SK-N-MC (cell line): ENCODE data around the gene CEACAM8.
"Not testable (repeated sequence)": the region's sequence is repeated elsewhere in the genome, so short reads cannot be mapped to it uniquely, and the experiment has no call there.

Source experiments
- DNase-seq: peaks from one replicate; pipeline ENCODE4 v3.0.0-alpha.2; 2011; ENCODE audit warnings: low read depth, low spot score
- H3K27ac ChIP-seq: fragments of 200-600 bp; sonication (generic); 2 replicates; pipeline ENCODE4 v1.5.1; 2016; ENCODE audit warnings: mixed run types
- H3K36me3 ChIP-seq: fragments of 200-600 bp; sonication (generic); 2 replicates; pipeline ENCODE4 v1.6.1; 2017; ENCODE audit warnings: antibody characterized with exemption, low read length, mixed read lengths; ENCODE audit not compliant: insufficient read depth
- H3K4me3 ChIP-seq: fragments of 200-600 bp; sonication (generic); 2 replicates; pipeline ENCODE4 v1.5.1; 2016
- H3K9ac ChIP-seq: fragments of 200-600 bp; sonication (generic); 2 replicates; pipeline ENCODE4 v1.8.0; 2017; ENCODE audit warnings: mixed run types, mixed read lengths; ENCODE audit not compliant: insufficient read length
- H3K9me3 ChIP-seq: fragments of 200-600 bp; sonication (generic); 2 replicates; pipeline ENCODE4 v1.6.1; 2017; ENCODE audit warnings: low read depth, mild to moderate bottlenecking, antibody characterized with exemption, low read length, moderate library complexity, mixed read lengths
- EZH2 ChIP-seq: fragments of 200-600 bp; sonication (generic); IDR thresholded peaks from one replicate; pipeline ENCODE4 v1.6.1; 2017; ENCODE audit warnings: antibody characterized with exemption
- FOXP2 ChIP-seq: optimal IDR thresholded peaks from 2 replicates; pipeline ENCODE3; 2011; ENCODE audit warnings: mild to moderate bottlenecking, moderate library complexity; ENCODE audit not compliant: insufficient read depth; ENCODE audit errors: extremely low read length, control extremely low read depth
- POLR2AphosphoS5 ChIP-seq: IDR thresholded peaks from 2 replicates; pipeline ENCODE4 v1.6.1; 2012; ENCODE audit warnings: mild to moderate bottlenecking, low read depth, low read length, borderline replicate concordance

Gene CEACAM8

GRCh38 chr19:42594617-42595489, at the start of gene CEACAM8:
Gene CEACAM8, minus strand, starts transcription at chr19:42594924. Its CDS starts 96 bp downstream, at chr19:42594828.
- TF ChIP-seq FOXP2 (no peak), POLR2AphosphoS5 (no peak)
- Histone ChIP-seq H3K27ac (no peak within 1 kb of the TSS), H3K4me3 (no peak within 1 kb of the TSS), H3K36me3 (no peaks in the 10 kb centered on the region), H3K9ac (no peak within 1 kb of the TSS), H3K9me3 (no peaks in the 10 kb centered on the region)
- no peak for DNase-seq

GRCh38 chr19:42639324-42640092, 44.8 kb upstream of the CEACAM8 start:
- H3K27ac ChIP-seq, H3K9me3 ChIP-seq, H3K4me3 ChIP-seq, H3K9ac ChIP-seq, DNase-seq, H3K36me3 ChIP-seq: not testable (repeated sequence)

- no peak for TF ChIP-seq FOXP2
- TF ChIP-seq EZH2 = no peak
- TF ChIP-seq POLR2AphosphoS5 = no peak
- H3K4me3 ChIP-seq = no peak overlapping the region
- no peak for DNase-seq
- no peaks in the 10 kb centered on the region for H3K36me3 ChIP-seq
- no peaks in the 10 kb centered on the region for H3K9me3 ChIP-seq
- H3K9ac ChIP-seq = no peak overlapping the region
- no peak overlapping the region for H3K27ac ChIP-seq
Measured at GRCh38 chr19:42635233-42635539, 40.5 kb upstream of the CEACAM8 start.

- no peak for DNase-seq
- Histone ChIP-seq H3K9me3 (no peaks in the 10 kb centered on the region), H3K27ac (no peak overlapping the region), H3K9ac (no peak overlapping the region), H3K4me3 (no peak overlapping the region), H3K36me3 (no peaks in the 10 kb centered on the region)
- TF ChIP-seq FOXP2 (no peak), POLR2AphosphoS5 (no peak), EZH2 (no peak)
Measured at GRCh38 chr19:42634409-42635232, 39.9 kb upstream of the CEACAM8 start.

- TF ChIP-seq EZH2 (no peak), FOXP2 (no peak), POLR2AphosphoS5 (no peak)
- H3K4me3 ChIP-seq = no peak overlapping the region
Measured at GRCh38 chr19:42629191-42629590, 34.5 kb upstream of the CEACAM8 start.

GRCh38 chr19:42628411-42629140, 33.9 kb upstream of the CEACAM8 start:
- DNase-seq = no peak
- Histone ChIP-seq H3K4me3 (no peak overlapping the region), H3K36me3 (no peaks in the 10 kb centered on the region), H3K27ac (no peak overlapping the region), H3K9me3 (no peaks in the 10 kb centered on the region), H3K9ac (no peak overlapping the region)
- TF ChIP-seq FOXP2 (no peak), POLR2AphosphoS5 (no peak), EZH2 (no peak)

More at GRCh38 chr19:42629191-42629590, 34.5 kb upstream of the CEACAM8 start:
- H3K9ac ChIP-seq = no peak overlapping the region
- no peak for DNase-seq
- no peaks in the 10 kb centered on the region for H3K9me3 ChIP-seq
- H3K36me3 ChIP-seq = no peaks in the 10 kb centered on the region
- H3K27ac ChIP-seq = no peak overlapping the region

- no peak overlapping the region for H3K4me3 ChIP-seq
- TF ChIP-seq EZH2 (no peak), FOXP2 (no peak), POLR2AphosphoS5 (no peak)
- H3K27ac ChIP-seq = no peak overlapping the region
- no peaks in the 10 kb centered on the region for H3K9me3 ChIP-seq
- no peaks in the 10 kb centered on the region for H3K36me3 ChIP-seq
- H3K9ac ChIP-seq = no peak overlapping the region
- DNase-seq = no peak
Measured at GRCh38 chr19:42627916-42628315, 33.2 kb upstream of the CEACAM8 start.

- Histone ChIP-seq H3K4me3 (no peak overlapping the region), H3K9me3 (no peaks in the 10 kb centered on the region), H3K9ac (no peak overlapping the region), H3K36me3 (no peaks in the 10 kb centered on the region), H3K27ac (no peak overlapping the region)
- no peak for TF ChIP-seq POLR2AphosphoS5
- no peak for TF ChIP-seq FOXP2
- no peak for TF ChIP-seq EZH2
- DNase-seq = no peak
Measured at GRCh38 chr19:42626181-42626580, 31.5 kb upstream of the CEACAM8 start.
